H1 (cell line): ENCODE measurements around the gene CLBA1. TPM values are rescaled to one million over a fixed set of nuclear protein-coding genes. Genes with fewer than 3 reads are reported as not detected.

Source experiments
- CBX5 ChIP-seq: fragments of 300-800, 300-1000 bp; sonication (generic); IDR thresholded peaks from 2 replicates; pipeline ENCODE4 v1.7.1; 2016; ENCODE audit warnings: antibody characterized with exemption, low read length, low read depth
- CHD7 ChIP-seq: fragments of 300-600 bp; sonication (generic); IDR thresholded peaks from 2 replicates; pipeline ENCODE4 v1.7.1; 2012; ENCODE audit warnings: low read length, moderate library complexity, mild to moderate bottlenecking, inconsistent platforms; ENCODE audit not compliant: insufficient replicate concordance
- CREB1 ChIP-seq: IDR thresholded peaks from 2 replicates; pipeline ENCODE4 v1.6.1; 2012; ENCODE audit warnings: inconsistent platforms
- EP300 ChIP-seq, 2 experiments: IDR thresholded peaks; 1 replicate in 1 of 2; 2 replicates in 1 of 2; pipeline ENCODE4 v1.6.1; 2011 to 2012; ENCODE audit warnings: low read depth in 2 of 2, low read length in 2 of 2, mild to moderate bottlenecking in 2 of 2, borderline replicate concordance in 1 of 2, inconsistent platforms in 1 of 2, moderate library complexity in 1 of 2
- MAFK ChIP-seq: IDR thresholded peaks from 2 replicates; pipeline ENCODE4 v1.6.1; 2012; ENCODE audit warnings: low read depth, mild to moderate bottlenecking, improper control_type of control experiment, low read length
- MAX ChIP-seq: IDR thresholded peaks from 2 replicates; pipeline ENCODE4 v1.6.1; 2012; ENCODE audit warnings: inconsistent platforms
- PHF8 ChIP-seq: fragments of 200-600 bp; sonication (generic); conservative IDR thresholded peaks from 2 replicates; pipeline ENCODE4 v1.7.1; 2012; ENCODE audit warnings: low read depth, mild to moderate bottlenecking, inconsistent platforms, low read length, moderate library complexity
- USF2 ChIP-seq: IDR thresholded peaks from 2 replicates; pipeline ENCODE4 v1.6.1; 2011; ENCODE audit warnings: low read length, improper control_type of control experiment
- polyA plus RNA-seq, 7 experiments: library from polyadenylated mRNA; depleted of rRNA in 3 of 7; stranded (reverse) in 5 of 7; unstranded in 2 of 7; fragments of >200 nt in 5 of 7; fragments of 200-250 nt in 2 of 7; gene quantifications; 1 replicate in 5 of 7; 2 replicates in 1 of 7; 4 replicates in 1 of 7; pipeline versions ENCODE4 v1.2.1 to v1.2.3, GENCODE V29; 2011 to 2013; ENCODE audit warnings: missing spikeins in 2 of 7, mixed read lengths in 2 of 7
- total RNA-seq: library from RNA; stranded (reverse); fragmentation: NEBNext Ultra II Directional; extraction: Animal tissue kit (Norgen Biotek cat#: 25700); gene quantifications from 2 replicates; pipeline ENCODE4 v1.2.1, GENCODE V29; 2021

CLBA1 gene
- total and polyA plus RNA-seq, 2 of the 8 experiments (the other 6 are each of a cell fraction or from before 2014, with no cell fraction given) = 1.6 to 2.4 TPM

GRCh38 chr14:104939666-104940410 lies 45.8 kb upstream of the CLBA1 start (continued):
- no peak for TF ChIP-seq USF2
- TF ChIP-seq PHF8 = no peak
- TF ChIP-seq MAFK = no peak
- no peak for TF ChIP-seq CBX5
- no peak for TF ChIP-seq MAX
- TF ChIP-seq CREB1 = no peak
- TF ChIP-seq CHD7 = no peak
- no peak for TF ChIP-seq EP300 (IDR thresholded peaks at IDR 0.05; ENCODE audit: borderline replicate concordance in 1 of 2, low read depth in 2 of 2, low read length in 2 of 2)
